SK-N-MC (cell line): Measurements from ENCODE around the gene ZNF784.

Source experiments
- EZH2 ChIP-seq: fragments of 200-600 bp; sonication (generic); IDR thresholded peaks from one replicate; pipeline ENCODE4 v1.6.1; 2017; ENCODE audit warnings: antibody characterized with exemption
- FOXP2 ChIP-seq: optimal IDR thresholded peaks from 2 replicates; pipeline ENCODE3; 2011; ENCODE audit warnings: mild to moderate bottlenecking, moderate library complexity; ENCODE audit not compliant: insufficient read depth; ENCODE audit errors: extremely low read length, control extremely low read depth
- POLR2AphosphoS5 ChIP-seq: IDR thresholded peaks from 2 replicates; pipeline ENCODE4 v1.6.1; 2012; ENCODE audit warnings: mild to moderate bottlenecking, low read depth, low read length, borderline replicate concordance

DNA sequence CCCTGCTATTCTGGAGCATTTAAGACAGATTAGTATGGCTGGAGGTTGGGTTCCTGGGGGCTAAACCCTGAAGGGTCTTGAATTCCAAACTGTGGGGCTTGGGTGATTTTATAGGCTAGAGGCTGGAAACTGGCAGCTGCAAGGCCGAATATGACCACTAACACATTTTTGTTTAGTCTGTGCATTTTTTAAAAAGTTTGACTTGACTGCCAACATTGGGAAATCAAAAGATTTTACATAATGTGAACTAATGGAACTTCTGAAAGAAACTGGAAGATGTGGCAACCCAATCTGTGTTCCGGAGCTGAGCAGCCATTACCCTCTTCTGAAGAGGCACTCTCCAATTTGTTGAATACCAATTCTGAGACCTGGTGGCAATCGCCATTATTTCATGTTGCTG, 5.1 kb downstream of the ZNF784 start:
- TF ChIP-seq EZH2 = no peak
- no peak for TF ChIP-seq POLR2AphosphoS5
- TF ChIP-seq FOXP2 = no peak
